Hepatocyte (in vitro differentiated cells): Measurements from ENCODE around the gene HLA-G.

Source experiments
- CTCF ChIP-seq: fragments of 200-600 bp; sonication (generic); IDR thresholded peaks from 2 replicates; pipeline ENCODE4 v1.5.1; 2016; ENCODE audit warnings: antibody characterized with exemption, mild to moderate bottlenecking; ENCODE audit not compliant: poor library complexity
- EZH2 ChIP-seq: fragments of 200-600 bp; sonication (generic); IDR thresholded peaks from 2 replicates; pipeline ENCODE4 v1.6.1; 2016; ENCODE audit warnings: antibody characterized with exemption, mild to moderate bottlenecking, borderline replicate concordance
- EZH2phosphoT487 ChIP-seq: fragments of 200-600 bp; sonication (generic); IDR thresholded peaks from one replicate; pipeline ENCODE4 v1.6.1; 2018; ENCODE audit warnings: antibody characterized with exemption, mild to moderate bottlenecking, low read depth, moderate library complexity; ENCODE audit not compliant: unreplicated experiment, severe bottlenecking

GRCh38 chr6:29800254-29800653, 27.4 kb upstream of the HLA-G start:
- TF ChIP-seq CTCF (no peak), EZH2phosphoT487 (no peak), EZH2 (no peak)
